SKM-1 (cell line): Measurements from ENCODE around the gene PRICKLE4.
"Not testable (repeated sequence)": the region's sequence is repeated elsewhere in the genome, so short reads cannot be mapped to it uniquely, and the experiment has no call there.

ENCODE experiments used
- DNase-seq: peaks from one replicate; lab custom pipeline; 2025; ENCODE audit not compliant: unreplicated experiment; lab: John Stamatoyannopoulos, UW

PRICKLE4 gene

GRCh38 chr6:41791305-41791704, 10.7 kb downstream of the PRICKLE4 start:
- no peak for DNase-seq

GRCh38 chr6:41791984-41792383, 11.4 kb downstream of the PRICKLE4 start:
- no peak for DNase-seq

- no peak for DNase-seq
Observed at GRCh38 chr6:41796474-41796873, 15.9 kb downstream of the PRICKLE4 start.

GRCh38 chr6:41798901-41799558, 18.4 kb downstream of the PRICKLE4 start:
- no peak for DNase-seq

- DNase-seq, result no peak
Observed at GRCh38 chr6:41799559-41799911, 19.0 kb downstream of the PRICKLE4 start.

GRCh38 chr6:41801380-41801779, 20.8 kb downstream of the PRICKLE4 start:
- DNase-seq, result no peak

- DNase-seq, result no peak
Observed at GRCh38 chr6:41805830-41806774, 25.5 kb downstream of the PRICKLE4 start.

GRCh38 chr6:41811095-41811494, 30.5 kb downstream of the PRICKLE4 start:
- no peak for DNase-seq

GRCh38 chr6:41811946-41812345, 31.4 kb downstream of the PRICKLE4 start:
- not testable (repeated sequence) for DNase-seq

GRCh38 chr6:41813469-41813868, 32.9 kb downstream of the PRICKLE4 start:
- no peak for DNase-seq

- no peak for DNase-seq
Observed at GRCh38 chr6:41813956-41814355, 33.4 kb downstream of the PRICKLE4 start.

GRCh38 chr6:41814629-41815028, 34.0 kb downstream of the PRICKLE4 start:
- DNase-seq, result no peak

- DNase-seq, result no peak
Observed at GRCh38 chr6:41815587-41815986, 35.0 kb downstream of the PRICKLE4 start.

GRCh38 chr6:41818271-41819054, 37.9 kb downstream of the PRICKLE4 start:
- no peak for DNase-seq

GRCh38 chr6:41821266-41821665, 40.7 kb downstream of the PRICKLE4 start:
- no peak for DNase-seq

GRCh38 chr6:41822021-41822420, 41.4 kb downstream of the PRICKLE4 start:
- DNase-seq, result no peak

- DNase-seq, result no peak
Observed at GRCh38 chr6:41823178-41823577, 42.6 kb downstream of the PRICKLE4 start.

GRCh38 chr6:41824571-41825569, 44.3 kb downstream of the PRICKLE4 start:
- DNase-seq, result no peak

- DNase-seq, result no peak
Observed at GRCh38 chr6:41826343-41827022, 45.9 kb downstream of the PRICKLE4 start.

- no peak for DNase-seq
Observed at GRCh38 chr6:41832263-41832662, 51.7 kb downstream of the PRICKLE4 start.
